GM21526 (cell line): ENCODE measurements around the gene CACNA1B.
"Not testable (repeated sequence)": the region's sequence is repeated elsewhere in the genome, so short reads cannot be mapped to it uniquely, and the experiment has no call there.

Source experiments
- ATAC-seq: cut with Tn5 transposase; IDR thresholded peaks from one replicate; pipeline ENCODE4 v1.9.1; 2021; ENCODE audit warnings: moderate library complexity; ENCODE audit not compliant: unreplicated experiment, low FRiP score

CACNA1B gene

DNA sequence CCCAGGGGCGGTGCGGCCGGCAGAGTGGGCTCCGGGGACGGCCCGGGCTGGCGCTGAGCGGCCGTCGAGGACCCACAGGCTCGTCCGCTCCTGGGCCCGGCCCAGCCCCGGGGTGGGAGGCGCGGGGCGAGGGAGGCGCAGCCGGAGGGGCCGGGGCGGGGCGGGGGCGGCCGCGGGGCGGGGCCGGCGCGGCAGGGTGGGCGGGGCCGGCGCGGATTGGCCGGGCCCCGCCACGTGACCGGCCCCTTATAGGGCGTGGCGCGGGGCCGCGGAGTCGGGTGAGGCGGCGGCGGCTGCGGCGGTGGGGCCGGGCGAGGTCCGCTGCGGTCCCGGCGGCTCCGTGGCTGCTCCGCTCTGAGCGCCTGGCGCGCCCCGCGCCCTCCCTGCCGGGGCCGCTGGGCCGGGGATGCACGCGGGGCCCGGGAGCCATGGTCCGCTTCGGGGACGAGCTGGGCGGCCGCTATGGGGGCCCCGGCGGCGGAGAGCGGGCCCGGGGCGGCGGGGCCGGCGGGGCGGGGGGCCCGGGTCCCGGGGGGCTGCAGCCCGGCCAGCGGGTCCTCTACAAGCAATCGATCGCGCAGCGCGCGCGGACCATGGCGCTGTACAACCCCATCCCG lies at the start of gene CACNA1B:
Gene CACNA1B (plus strand): TSS at position 277 of the 617 bp plus-strand sequence. CDS start 152 bp downstream, at position 429.
- not testable (repeated sequence) for ATAC-seq

DNA sequence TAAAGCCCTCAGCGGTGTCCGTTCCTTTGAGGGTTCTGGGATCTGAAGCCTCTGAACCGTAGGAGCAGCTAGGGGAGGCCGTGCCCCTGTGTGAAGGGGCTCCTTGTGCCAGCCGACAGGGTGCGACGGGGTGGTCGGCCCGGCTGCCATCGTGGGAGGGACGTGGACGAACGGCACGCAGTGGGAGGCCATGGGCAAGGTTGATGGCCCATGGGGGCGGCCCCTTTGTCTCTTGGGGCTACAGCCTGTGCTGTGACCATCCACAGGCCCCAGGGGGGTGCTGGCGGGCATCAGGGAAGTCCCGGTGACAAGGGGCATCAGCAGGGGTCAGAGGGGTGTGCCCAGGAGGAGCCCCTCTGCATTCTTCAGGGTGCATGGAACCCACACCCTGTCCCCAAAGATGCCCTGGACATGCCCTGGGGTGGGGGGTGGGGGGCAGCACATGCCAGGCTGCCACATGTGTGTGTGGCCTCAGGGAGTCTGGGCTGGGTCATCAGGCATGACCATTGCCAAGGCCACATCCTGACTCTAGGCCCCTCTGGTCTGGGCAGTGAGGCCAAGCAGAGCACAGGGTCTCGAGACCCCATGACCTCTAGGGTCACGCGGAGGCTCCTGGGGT lies 49.6 kb upstream of the CACNA1B start:
- no peak for ATAC-seq

GRCh38 chr9:137828527-137829259 lies 48.9 kb upstream of the CACNA1B start:
- ATAC-seq = no peak

GRCh38 chr9:137829260-137829996 lies 48.2 kb upstream of the CACNA1B start:
- ATAC-seq = no peak

DNA sequence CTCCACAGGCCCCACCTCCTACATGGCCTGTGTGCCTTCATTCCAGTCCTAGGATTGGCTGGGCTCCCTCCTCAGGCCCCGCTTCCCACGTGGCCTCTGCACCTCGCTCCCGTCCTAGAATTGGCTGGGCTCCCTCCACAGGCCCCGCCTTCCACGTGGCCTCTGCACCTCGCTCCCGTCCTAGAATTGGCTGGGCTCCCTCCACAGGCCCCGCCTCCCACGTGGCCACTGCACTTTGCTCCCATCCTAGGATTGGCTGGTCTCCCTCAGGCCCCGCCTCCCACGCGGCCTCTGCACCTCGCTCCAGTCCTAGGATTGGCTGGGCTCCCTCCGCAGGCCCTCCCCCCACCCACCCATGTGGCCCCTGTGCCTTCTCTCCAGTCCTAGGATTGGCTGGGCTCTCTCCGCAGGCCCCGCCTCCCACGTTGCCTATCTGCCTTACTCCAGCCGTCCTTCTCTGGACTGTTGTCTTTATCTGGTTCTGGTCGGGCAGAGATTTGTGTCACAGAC lies 45.3 kb upstream of the CACNA1B start:
- ATAC-seq = no peak

- no peak for ATAC-seq
These were observed 44.6 kb upstream of the CACNA1B start for GRCh38 chr9:137832830-137833590.

GRCh38 chr9:137833721-137834613 lies 43.6 kb upstream of the CACNA1B start:
- no peak for ATAC-seq

GRCh38 chr9:137834846-137835546 lies 42.6 kb upstream of the CACNA1B start:
- ATAC-seq = no peak

- ATAC-seq = no peak
These were observed 41.3 kb upstream of the CACNA1B start for GRCh38 chr9:137836151-137836830.

DNA sequence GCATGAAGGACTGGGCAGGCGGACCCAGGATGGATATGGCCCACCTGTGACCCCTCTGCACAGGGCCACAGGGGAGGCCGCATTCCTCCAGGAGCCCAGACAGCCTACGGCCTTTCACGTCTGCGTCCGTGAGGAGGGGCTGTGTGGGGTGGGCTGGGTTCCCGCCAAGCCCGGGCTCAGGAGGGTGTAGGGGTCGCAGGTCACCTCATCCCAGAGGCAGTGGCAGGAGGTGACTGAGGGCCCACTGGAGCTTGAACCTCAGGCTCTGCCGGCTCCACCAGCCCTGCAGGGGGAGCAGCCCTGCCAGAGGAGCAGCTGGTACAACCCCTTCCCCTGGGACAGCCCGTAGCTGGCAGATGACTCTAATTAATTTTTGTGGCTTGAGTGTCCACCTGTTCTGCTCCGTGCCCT lies 40.7 kb upstream of the CACNA1B start:
- no peak for ATAC-seq

DNA sequence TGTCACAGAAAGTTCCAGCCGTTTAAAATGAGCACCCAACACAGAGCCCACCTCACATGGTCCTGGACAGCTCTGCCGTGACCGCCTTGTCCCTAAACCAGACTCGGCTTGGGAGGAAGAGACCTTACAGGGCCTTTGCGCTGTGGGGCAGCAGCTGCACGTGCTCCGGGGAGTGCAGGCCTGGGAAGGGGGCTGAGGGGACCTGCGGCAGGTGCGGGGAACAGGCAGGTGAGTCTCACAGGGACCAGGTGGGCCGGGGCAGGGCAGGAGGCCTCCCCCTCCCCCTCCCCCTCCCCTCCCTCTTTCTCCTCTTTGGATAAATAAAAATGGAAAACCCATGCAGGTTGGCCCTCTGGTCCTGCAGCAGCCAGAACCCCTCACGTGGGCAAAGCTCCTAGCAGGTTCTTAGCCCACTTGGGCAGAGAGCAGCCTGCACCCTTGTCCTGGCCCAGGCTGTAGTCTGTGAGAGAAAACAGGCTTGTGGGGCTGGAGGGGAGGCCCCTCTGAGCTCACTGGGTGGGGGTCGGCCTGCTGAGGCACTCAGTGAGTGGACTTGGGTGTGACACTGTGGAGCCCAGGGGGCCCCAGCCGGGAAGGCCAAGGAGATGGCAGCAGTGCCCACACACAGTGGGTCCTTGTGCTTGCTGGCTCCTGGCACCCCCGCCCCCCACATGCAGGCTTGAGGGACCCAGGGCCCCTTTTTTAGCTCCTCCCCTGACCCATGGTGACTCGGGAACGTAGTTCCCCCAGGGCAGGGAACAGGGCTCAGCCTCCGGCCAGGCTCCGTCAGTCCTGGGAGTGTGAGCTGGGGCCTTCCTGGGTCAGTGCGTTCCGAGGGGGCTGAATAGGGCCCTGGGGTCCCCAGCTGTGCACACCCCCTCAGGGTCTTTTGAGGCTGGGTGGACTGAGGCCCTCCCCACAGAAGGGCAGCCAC lies 40.0 kb upstream of the CACNA1B start:
- ATAC-seq = no peak

- ATAC-seq = no peak
These were observed 39.0 kb upstream of the CACNA1B start for GRCh38 chr9:137838576-137838975.

GRCh38 chr9:137843355-137843754 lies 34.2 kb upstream of the CACNA1B start:
- no peak for ATAC-seq

DNA sequence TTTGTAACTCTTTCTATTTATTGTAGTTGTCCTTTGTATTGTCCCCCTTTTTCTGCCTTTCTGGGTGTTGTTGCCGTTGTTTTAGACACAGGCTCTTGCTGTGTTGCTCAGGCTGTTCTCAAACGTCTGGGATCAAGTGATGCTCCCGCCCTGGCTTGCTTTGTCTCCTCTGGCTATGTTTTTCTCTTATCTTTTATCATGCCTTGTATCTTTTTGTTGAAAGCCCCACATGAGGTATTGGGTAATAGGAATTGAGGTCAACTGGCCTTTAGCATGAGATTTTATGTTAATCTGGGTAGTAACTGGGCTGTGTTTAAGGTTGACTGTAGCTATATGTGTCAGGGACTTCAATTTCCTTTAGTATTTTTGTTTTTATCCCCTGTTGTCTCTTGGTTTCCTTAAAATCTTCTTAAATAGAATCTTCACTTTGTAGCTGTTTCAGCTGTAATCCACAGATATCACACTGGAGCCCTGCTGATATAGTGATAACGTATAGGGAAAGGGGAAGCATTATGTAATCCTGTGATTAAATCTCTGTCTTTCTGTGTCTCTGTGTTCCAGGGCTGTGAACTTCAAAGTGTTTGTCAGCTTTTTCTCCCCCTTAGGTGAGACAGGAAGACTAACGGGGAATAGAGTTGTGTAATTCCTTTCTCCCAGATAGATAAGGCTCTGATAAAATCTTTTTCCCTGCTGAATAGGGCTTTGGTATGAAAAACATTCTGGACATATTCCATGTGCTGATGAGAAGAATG lies 25.9 kb upstream of the CACNA1B start:
- no peak for ATAC-seq

- no peak for ATAC-seq
These were observed 24.1 kb upstream of the CACNA1B start for GRCh38 chr9:137853392-137853995.

GRCh38 chr9:137860361-137860760 lies 17.2 kb upstream of the CACNA1B start:
- no peak for ATAC-seq
